ENCODE results near the gene EYA4. TPM values are rescaled to one million over a fixed set of nuclear protein-coding genes. Genes with fewer than 3 reads are reported as not detected.

Gene EYA4
- polyA plus RNA-seq, 1 of the 3 experiments (the other 2 are of a cell fraction), result 0.08 TPM

DNA sequence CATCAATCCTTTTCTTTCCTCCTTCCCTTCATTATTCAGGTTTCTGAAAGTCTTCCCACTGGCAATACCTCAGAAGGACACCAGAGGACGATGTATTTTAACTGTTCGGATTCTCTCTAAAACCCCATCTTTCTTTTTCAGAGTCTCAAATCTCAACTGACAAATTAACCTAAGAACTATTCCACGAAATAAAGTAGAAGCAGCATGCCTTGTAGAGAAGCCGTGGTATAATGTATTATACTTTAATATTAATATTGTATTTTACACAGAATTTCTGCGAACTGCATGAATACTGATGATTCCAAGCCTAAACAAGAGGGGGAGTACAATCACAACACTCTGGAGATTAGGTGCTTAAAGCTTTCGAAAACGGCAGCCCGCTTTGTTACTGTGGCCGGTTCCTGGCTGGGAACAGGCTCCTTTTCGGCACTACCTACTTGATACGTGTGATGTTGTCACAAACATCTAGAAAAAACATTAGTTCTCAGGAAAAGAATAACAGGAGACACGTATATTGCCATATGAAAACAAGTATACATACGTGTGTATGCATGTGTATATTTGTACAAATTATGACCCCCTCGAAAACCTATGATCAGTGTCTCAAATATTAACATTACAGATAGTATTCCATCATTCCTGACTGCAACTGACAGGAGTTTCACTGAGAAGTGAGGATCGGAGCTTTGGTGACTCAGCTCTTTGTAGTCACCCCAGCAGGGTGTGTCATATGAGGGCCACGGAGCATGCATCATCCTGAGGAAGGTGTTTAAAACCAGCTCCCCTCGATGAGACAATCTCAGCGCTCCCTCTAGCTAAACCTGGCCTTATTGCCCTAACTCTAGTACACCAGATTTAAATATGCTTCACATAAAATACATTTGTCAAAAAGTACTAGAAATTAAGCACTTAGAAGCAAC, 328.1 kb downstream of the EYA4 start:
- H3K27me3 ChIP-seq (ENCODE audit: insufficient read depth), result peaks cover 13% of the 10 kb centered on the region; the same call in 1 of the 2 replicates
- under 1% methylated on average over 17 of the region's 18 CpGs for WGBS (ENCODE audit: low lambda C conversion rate)

More for the DNA sequence above, 328.1 kb downstream of the EYA4 start:
- Histone ChIP-seq H3K4me2 (peak overlapping the region; percentile 69), H3K9me3 (no peaks in the 10 kb centered on the region), H3K4me1 (ENCODE audit: control insufficient read depth in 1 of 2, insufficient read depth in 2 of 2, low read depth in 1 of 2, low read length in 1 of 2) (peaks cover 0 to 5% of the 10 kb centered on the region in 2 experiments; a peak in 2 of 4 replicates), H3K36me3 (replicated peaks in 1 of 2; ENCODE audit: control insufficient read depth in 1 of 2, insufficient read depth in 2 of 2, low read length in 1 of 2) (no peaks in the 10 kb centered on the region), H3K4me3 (ENCODE audit: low read depth in 2 of 2, low read length in 1 of 2) (peak overlapping the region; percentile 35 to 52; a peak in 3 of 4 replicates), H3K9ac (no peak overlapping the region), H3K9me2 (no peaks in the 10 kb centered on the region), H3F3A (replicated peaks; ENCODE audit: insufficient read depth) (no peaks in the 10 kb centered on the region), H3K27ac (ENCODE audit: low read depth in 2 of 2, low read length in 1 of 2) (no peak overlapping the region), H3K79me2 (ENCODE audit: insufficient read depth) (no peaks in the 10 kb centered on the region), H4K20me1 (ENCODE audit: insufficient read depth) (no peaks in the 10 kb centered on the region), H2AFZ (ENCODE audit: low read depth) (peak overlapping the region; percentile 65)
- DNase-seq, result peak; percentile 50
- POLR2A ChIA-PET, result no interaction called here
- TF ChIP-seq SMC3 (IDR thresholded peaks at IDR 0.05; ENCODE audit: low read depth, low read length) (peak; percentile 84), JUND (IDR thresholded peaks at IDR 0.05) (peak; percentile 28; the same call in 1 of the 2 replicates), CTCF (IDR thresholded peaks at IDR 0.05) (peak; percentile 95), USF1 (IDR thresholded peaks at IDR 0.05; ENCODE audit: borderline replicate concordance, low read depth) (no peak), RAD21 (IDR thresholded peaks at IDR 0.05; ENCODE audit: low read length) (peak; percentile 61), FOSL2 (IDR thresholded peaks at IDR 0.05; ENCODE audit: borderline replicate concordance, low read depth) (peak; percentile 39; the same call in 1 of the 2 replicates), REST (IDR thresholded peaks at IDR 0.05; ENCODE audit: low read depth, low read length) (no peak)
- CTCF ChIA-PET, result interaction anchor here (0.6 to 3.4 kb wide), 36 partner anchors 8 to 1039 kb away, joined by 3 to 68 read pairs (median 4); no protein-coding TSS in a partner anchor
